Thoracic aorta (tissue), 2 donors: ENCODE data around the gene TAB2. TPM values are rescaled to one million over a fixed set of nuclear protein-coding genes. Genes with fewer than 3 reads are reported as not detected.

Experiments used
- ATAC-seq: fragments of 150-250 bp; one replicate; pipeline ENCODE4 v1.8.0; 2017; ENCODE audit warnings: low read depth; ENCODE audit not compliant: insufficient number of reproducible peaks, low FRiP score
- DNase-seq: peaks from one replicate; pipeline ENCODE4 v3.0.0-alpha.2; 2020; ENCODE audit warnings: low spot score
- H3K27ac ChIP-seq, 2 donors: fragments of 200-600 bp; sonication (generic); 1 replicate in 1 of 2; 2 replicates in 1 of 2; pipeline ENCODE4 v1.5.1; 2016; ENCODE audit warnings: mild to moderate bottlenecking in 2 of 2, moderate library complexity in 2 of 2
- H3K27me3 ChIP-seq: fragments of 200-600 bp; sonication (generic); replicated peaks from 2 replicates; pipeline ENCODE4 v1.6.0; 2016; ENCODE audit warnings: mild to moderate bottlenecking; ENCODE audit not compliant: insufficient read depth
- H3K36me3 ChIP-seq: fragments of 200-600 bp; sonication (generic); one replicate; pipeline ENCODE4 v1.5.1; 2016
- H3K4me1 ChIP-seq, 2 donors: fragments of 200-600 bp; sonication (generic); 1 replicate in 1 of 2; 2 replicates in 1 of 2; pipeline versions ENCODE4 v1.5.1 to v1.6.0; 2016; ENCODE audit warnings: low read depth in 2 of 2, mild to moderate bottlenecking in 1 of 2; ENCODE audit not compliant: control insufficient read depth in 1 of 2
- H3K4me3 ChIP-seq: fragments of 200-600 bp; sonication (generic); 2 replicates; pipeline ENCODE4 v1.5.1; 2016; ENCODE audit warnings: mild to moderate bottlenecking
- H3K9me3 ChIP-seq: fragments of 200-600 bp; sonication (generic); 2 replicates; pipeline ENCODE4 v1.5.1; 2016
- CTCF ChIP-seq: fragments of 200-600 bp; sonication (generic); IDR thresholded peaks from one replicate; pipeline ENCODE4 v1.5.1; 2019; ENCODE audit warnings: antibody characterized with exemption
- total RNA-seq, 2 donors: library from RNA; depleted of rRNA; stranded (reverse); fragments of >200 nt; gene quantifications; one replicate each; pipeline versions ENCODE4 v1.1.0 to v1.2.3, GENCODE V29; 2016

Gene TAB2
- total RNA-seq, 2 donors from 2014 or later: 56.0 to 61.7 TPM

DNA sequence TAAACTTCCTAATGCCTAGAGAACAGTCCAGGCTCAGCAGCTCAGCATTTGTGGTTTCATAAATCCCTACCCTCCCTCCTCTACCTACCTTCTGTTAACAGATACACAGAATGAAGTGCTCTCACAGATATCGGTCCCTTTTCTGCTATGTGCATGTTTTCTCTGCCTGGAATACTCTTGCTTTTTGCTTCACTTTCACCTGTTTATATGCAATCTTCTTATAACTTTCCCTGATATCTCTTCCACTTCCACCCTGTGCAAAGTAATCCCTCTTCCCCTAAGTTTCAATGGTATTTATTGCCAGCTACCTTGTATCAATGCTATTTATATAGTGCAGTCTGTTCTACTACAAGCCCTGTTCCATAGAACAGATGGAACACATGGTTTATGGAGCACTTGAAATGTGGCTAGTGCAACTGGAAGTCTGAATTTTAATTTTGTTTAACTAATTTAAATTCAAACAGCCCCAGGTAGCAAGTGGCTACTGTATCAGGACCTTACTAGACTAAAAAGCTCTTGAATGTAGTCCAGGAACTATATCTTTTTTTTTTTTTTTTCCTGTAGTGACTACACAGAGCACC, 3.1 kb upstream of the TAB2 start:
- ATAC-seq (no peak), DNase-seq (no peak)
- Histone ChIP-seq H3K27me3 (no peaks in the 10 kb centered on the region), H3K4me3 (no peak overlapping the region), H3K4me1 (peaks cover 3 to 10% of the 10 kb centered on the region in 2 donors), H3K9me3 (no peaks in the 10 kb centered on the region), H3K36me3 (no peaks in the 10 kb centered on the region), H3K27ac (no peak overlapping the region)
- no peak for TF ChIP-seq CTCF

GRCh38 chr6:149316108-149316727, 1.3 kb upstream of the TAB2 start:
- no peak for TF ChIP-seq CTCF
- no peak for DNase-seq

GRCh38 chr6:149316740-149317643, 520 bp upstream of the TAB2 start:
- Histone ChIP-seq H3K4me1 (peaks cover 24 to 35% of the 10 kb centered on the region in 2 donors), H3K9me3 (no peaks in the 10 kb centered on the region), H3K4me3 (peak overlapping the region; percentile 95), H3K27ac (peak overlapping the region; percentile 96 to 99), H3K27me3 (no peaks in the 10 kb centered on the region), H3K36me3 (no peaks in the 10 kb centered on the region)
- ATAC-seq: peak; percentile 94
- DNase-seq: peak; percentile 71
- peak; percentile 13 for TF ChIP-seq CTCF

More at GRCh38 chr6:149316108-149316727, 1.3 kb upstream of the TAB2 start:
- H3K4me1 ChIP-seq: peaks cover 17 to 28% of the 10 kb centered on the region in 2 donors
- no peaks in the 10 kb centered on the region for H3K9me3 ChIP-seq
- no peaks in the 10 kb centered on the region for H3K27me3 ChIP-seq
- H3K4me3 ChIP-seq: peak overlapping the region; percentile 95
- no peak for ATAC-seq
- peak overlapping the region; percentile 96 to 99 for H3K27ac ChIP-seq
- H3K36me3 ChIP-seq: no peaks in the 10 kb centered on the region

GRCh38 chr6:149318581-149319286, 1.2 kb downstream of the TAB2 start:
- DNase-seq: no peak
- H3K27ac ChIP-seq: peak overlapping the region; percentile 88 to 99
- no peak for ATAC-seq
- no peaks in the 10 kb centered on the region for H3K9me3 ChIP-seq
- peak overlapping the region; percentile 95 for H3K4me3 ChIP-seq
- H3K4me1 ChIP-seq: peaks cover 39 to 51% of the 10 kb centered on the region in 2 donors
- TF ChIP-seq CTCF: no peak
- H3K27me3 ChIP-seq: no peaks in the 10 kb centered on the region
- no peaks in the 10 kb centered on the region for H3K36me3 ChIP-seq
